Measurements from ENCODE around the gene RBM18.
A peak's percentile ranks its signal among the peaks of the same experiment; 100 is the strongest.

The RBM18 gene

DNA sequence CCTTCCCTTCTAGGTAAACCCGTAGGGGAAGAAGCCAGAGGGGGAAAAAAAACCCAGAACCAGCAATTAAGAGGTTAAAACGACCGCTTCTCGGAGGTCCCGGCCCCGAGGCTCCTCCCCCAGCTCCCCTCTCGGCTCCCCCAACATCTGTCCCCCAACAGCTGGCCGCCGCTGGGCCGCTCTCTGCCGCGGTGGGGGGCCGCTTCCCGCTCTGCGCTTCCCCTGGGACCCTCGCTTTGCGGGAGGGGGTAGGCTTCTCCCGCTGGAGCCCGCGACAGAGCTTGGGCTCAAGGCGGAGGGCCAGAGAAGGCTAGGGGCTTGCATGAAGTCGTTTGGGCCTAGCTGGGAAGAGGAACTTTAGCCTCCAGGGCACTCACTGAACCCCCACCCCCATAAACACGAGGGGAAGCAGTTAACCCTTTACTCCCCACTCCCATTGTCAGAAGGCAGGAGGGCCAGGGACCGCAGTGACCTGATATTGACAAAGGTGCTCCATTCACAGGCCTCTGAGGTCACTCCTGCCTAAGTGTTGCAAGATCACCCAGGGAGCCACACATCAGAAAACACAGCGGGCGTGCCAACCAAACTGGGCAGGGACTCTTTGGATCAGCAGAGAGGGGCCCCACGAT, 43.3 kb downstream of the RBM18 start:
- no peaks in the 10 kb centered on the region for H3K36me3 ChIP-seq (ENCODE audit: control insufficient read depth, insufficient read depth, low read length)
- H3K27ac ChIP-seq (ENCODE audit: low read depth, low read length) = no peak overlapping the region
- peaks cover 100% of the 10 kb centered on the region for H3K27me3 ChIP-seq (ENCODE audit: control insufficient read depth, insufficient read depth, low read length)
- no peaks in the 10 kb centered on the region for H3K9me3 ChIP-seq (ENCODE audit: control insufficient read depth, insufficient read depth, low read length)
- peak overlapping the region; percentile 54 for H3K4me3 ChIP-seq (ENCODE audit: low read depth, low read length)
- no peak overlapping the region for H3K9ac ChIP-seq (ENCODE audit: low read depth, low read length)
- H3K4me1 ChIP-seq (ENCODE audit: control insufficient read depth, insufficient read depth, low read length) = peaks cover 36% of the 10 kb centered on the region

DNA sequence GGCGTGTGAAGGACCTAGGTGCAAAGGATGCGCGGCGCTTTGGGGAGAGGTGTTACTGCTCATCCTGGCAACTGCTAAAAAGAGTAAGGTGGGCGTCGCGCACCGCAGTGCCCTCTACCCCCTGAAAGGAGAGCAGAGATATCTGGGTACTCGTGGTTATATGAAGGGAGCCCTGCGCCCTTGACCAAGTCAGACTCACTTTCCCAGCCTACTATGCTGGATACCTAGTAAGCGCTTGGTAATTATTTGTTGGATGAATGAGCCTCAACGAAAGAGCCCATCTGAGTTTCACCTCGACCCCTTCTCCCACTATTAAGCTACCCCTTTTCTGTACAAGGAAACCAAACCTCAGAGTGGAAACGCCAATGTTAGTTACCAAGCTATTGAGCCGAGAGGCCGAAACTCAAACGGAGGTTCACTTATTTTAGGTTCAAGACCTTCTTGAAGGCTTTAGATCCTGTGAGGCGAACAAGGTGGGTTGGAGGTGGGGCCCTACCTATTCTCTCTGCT, 43.9 kb downstream of the RBM18 start:
- H3K27me3 ChIP-seq (ENCODE audit: control insufficient read depth, insufficient read depth, low read length) = peaks cover 100% of the 10 kb centered on the region
- H3K4me3 ChIP-seq (ENCODE audit: low read depth, low read length) = peak overlapping the region; percentile 54
- H3K27ac ChIP-seq (ENCODE audit: low read depth, low read length) = no peak overlapping the region
- H3K9ac ChIP-seq (ENCODE audit: low read depth, low read length) = no peak overlapping the region
- H3K4me1 ChIP-seq (ENCODE audit: control insufficient read depth, insufficient read depth, low read length) = peaks cover 30% of the 10 kb centered on the region
- no peaks in the 10 kb centered on the region for H3K9me3 ChIP-seq (ENCODE audit: control insufficient read depth, insufficient read depth, low read length)
- no peaks in the 10 kb centered on the region for H3K36me3 ChIP-seq (ENCODE audit: control insufficient read depth, insufficient read depth, low read length)

DNA sequence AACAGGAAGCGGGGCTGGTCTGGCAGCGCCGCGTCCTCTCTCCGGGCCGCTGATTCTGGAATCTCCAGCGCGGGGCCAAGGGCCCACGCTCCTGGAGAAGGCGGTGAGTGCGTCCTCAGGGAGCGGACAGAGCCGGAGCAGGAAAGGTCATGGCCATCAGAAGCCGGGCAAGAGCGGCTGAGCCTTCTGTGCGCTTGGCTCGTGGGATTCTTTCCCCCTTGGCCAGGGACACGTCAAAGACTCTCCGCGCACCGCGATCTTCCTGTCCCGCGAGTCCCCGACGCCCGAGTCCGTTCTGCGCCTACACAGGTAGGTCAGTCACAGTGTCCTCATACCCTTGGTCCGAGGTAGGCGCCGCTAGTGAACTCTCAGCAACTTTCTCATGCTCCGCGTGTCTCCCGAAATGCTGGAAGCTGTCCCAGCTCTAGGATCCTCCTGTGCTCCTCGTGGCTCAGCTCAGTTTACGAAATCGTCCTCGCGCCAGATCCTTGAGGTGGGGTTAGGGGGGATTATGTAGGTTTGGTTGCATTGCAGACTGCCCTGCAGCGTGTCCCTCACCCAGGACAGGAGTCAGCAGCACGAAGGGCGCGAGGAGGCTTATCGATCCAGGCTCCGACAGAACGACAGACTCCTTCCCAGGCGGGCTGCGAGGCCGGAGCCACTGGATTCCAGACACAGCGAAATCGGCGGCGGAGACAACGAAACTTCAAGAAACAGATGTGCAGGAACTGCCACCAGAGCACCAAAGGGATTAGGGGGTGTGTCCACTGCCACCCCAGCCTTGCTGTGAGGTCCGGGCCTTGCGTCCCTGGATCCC, 44.6 kb downstream of the RBM18 start:
- Histone ChIP-seq H3K4me1 (ENCODE audit: control insufficient read depth, insufficient read depth, low read length) (peaks cover 29% of the 10 kb centered on the region), H3K27me3 (ENCODE audit: control insufficient read depth, insufficient read depth, low read length) (peaks cover 100% of the 10 kb centered on the region), H3K4me3 (ENCODE audit: low read depth, low read length) (peak overlapping the region; percentile 54), H3K9ac (ENCODE audit: low read depth, low read length) (no peak overlapping the region), H3K36me3 (ENCODE audit: control insufficient read depth, insufficient read depth, low read length) (no peaks in the 10 kb centered on the region), H3K9me3 (ENCODE audit: control insufficient read depth, insufficient read depth, low read length) (no peaks in the 10 kb centered on the region), H3K27ac (ENCODE audit: low read depth, low read length) (no peak overlapping the region)

DNA sequence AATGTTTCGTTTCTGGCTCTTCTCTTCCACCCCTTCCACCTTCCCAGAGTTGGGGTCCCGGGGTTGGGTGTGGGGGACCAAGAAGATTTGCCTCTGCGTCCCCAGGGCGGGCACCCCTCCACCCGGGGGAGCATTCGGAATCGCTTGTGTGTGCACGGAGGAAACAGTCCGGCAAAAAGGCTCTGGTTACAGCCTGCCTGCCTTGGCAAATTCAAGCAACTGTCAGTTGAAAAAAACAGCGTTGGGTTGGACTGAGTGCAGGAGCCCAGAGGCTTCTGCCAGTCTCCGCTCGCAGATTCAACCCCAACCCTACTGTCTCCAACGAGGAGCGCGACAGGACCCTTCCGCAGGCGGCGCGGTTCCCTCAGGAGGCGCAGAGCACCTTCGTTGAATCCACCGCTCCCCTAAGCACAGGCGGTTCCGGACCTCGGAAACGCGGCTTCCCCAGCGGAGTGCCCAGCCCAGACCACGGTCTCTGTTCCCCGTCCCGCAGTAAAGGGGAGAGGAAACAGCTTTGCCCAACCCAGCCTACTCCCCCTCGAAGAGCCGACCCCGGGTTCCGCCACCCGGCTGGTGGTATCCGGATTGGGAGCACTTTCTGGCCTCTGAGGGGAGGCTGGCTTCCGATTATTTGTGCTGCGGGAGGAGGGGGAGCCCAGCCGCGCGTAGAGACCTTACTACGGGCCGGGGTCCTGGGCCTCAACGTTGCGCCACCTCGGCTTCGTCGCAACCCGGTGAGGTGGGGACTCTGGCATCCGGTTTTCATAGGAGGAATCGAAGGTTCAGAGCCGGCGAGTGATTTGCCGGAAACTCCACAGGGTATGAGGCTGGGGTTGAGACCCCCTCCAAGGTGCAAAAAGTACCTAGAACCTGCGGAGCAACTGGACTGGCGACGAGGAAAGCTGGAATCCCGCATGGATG, 45.4 kb downstream of the RBM18 start:
- H3K9me3 ChIP-seq (ENCODE audit: control insufficient read depth, insufficient read depth, low read length) = no peaks in the 10 kb centered on the region
- H3K27ac ChIP-seq (ENCODE audit: low read depth, low read length) = no peak overlapping the region
- H3K9ac ChIP-seq (ENCODE audit: low read depth, low read length) = no peak overlapping the region
- peaks cover 100% of the 10 kb centered on the region for H3K27me3 ChIP-seq (ENCODE audit: control insufficient read depth, insufficient read depth, low read length)
- H3K4me1 ChIP-seq (ENCODE audit: control insufficient read depth, insufficient read depth, low read length) = peaks cover 29% of the 10 kb centered on the region
- no peaks in the 10 kb centered on the region for H3K36me3 ChIP-seq (ENCODE audit: control insufficient read depth, insufficient read depth, low read length)
- H3K4me3 ChIP-seq (ENCODE audit: low read depth, low read length) = peak overlapping the region; percentile 54

DNA sequence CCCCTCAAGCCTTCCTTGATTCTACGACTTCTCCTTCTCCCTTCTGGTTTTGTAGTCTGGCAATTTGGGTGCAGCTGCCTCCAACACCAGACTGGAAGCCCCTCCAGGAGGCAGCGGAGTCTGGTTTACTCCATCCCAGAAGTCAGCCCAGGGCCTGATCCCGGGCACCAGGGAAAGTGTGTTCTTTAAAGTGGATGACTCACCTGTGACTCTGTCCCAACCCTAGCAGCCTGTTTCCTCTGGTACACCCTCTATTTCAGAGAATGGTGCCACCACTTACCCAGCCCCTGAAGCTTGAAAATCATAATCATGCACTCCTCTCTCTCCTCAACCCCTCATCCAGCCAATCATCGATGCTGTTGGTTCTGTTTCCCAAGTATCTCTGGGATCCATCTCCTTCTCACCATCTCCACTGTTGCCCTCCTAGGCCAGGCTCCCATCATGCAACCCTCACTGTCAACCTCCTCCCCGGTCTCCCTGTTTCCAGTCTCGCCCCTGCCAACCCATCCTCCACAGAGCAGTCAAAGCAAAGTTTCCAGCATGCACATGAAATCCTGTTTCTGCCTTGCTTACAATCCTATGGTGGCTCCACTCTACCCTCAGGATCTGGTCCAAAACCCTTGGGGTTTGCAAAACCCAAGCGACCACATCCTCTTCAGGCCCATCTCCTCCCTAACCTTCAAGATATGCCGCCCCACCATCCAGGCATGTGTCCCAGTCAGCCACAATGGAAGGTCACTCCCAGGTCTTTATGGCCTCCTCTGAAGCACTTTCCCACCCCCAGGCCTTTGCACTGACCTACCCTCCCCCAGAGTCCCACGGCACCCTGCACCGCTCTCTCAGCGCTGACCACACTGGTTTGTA, 46.3 kb downstream of the RBM18 start:
- Histone ChIP-seq H3K4me3 (ENCODE audit: low read depth, low read length) (peak overlapping the region; percentile 54; the same call in 1 of the 2 replicates), H3K27ac (ENCODE audit: low read depth, low read length) (no peak overlapping the region), H3K9me3 (ENCODE audit: control insufficient read depth, insufficient read depth, low read length) (no peaks in the 10 kb centered on the region), H3K36me3 (ENCODE audit: control insufficient read depth, insufficient read depth, low read length) (no peaks in the 10 kb centered on the region), H3K9ac (ENCODE audit: low read depth, low read length) (no peak overlapping the region), H3K4me1 (ENCODE audit: control insufficient read depth, insufficient read depth, low read length) (peaks cover 29% of the 10 kb centered on the region), H3K27me3 (ENCODE audit: control insufficient read depth, insufficient read depth, low read length) (peaks cover 99% of the 10 kb centered on the region)

DNA sequence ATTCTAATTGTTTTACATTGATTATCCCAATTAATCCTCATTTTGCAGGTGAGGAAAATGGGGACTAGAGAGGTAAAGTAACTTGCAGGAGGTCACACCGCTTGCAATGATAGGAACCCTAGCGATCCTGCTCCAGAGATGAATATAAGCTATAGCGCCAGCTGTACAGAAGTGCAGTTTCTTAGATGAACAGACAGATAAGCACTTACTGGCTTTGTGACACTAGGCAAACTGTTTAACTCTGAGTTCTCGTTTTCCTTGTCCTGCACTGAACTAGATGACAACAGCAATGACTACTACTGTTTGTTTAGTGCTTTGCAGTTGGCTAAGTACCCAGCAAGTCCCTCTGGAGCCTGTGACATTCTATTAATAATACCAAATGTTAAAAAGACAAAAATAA, 47.0 kb downstream of the RBM18 start:
- peaks cover 99% of the 10 kb centered on the region for H3K27me3 ChIP-seq (ENCODE audit: control insufficient read depth, insufficient read depth, low read length)
- H3K9me3 ChIP-seq (ENCODE audit: control insufficient read depth, insufficient read depth, low read length) = no peaks in the 10 kb centered on the region
- peaks cover 27% of the 10 kb centered on the region for H3K4me1 ChIP-seq (ENCODE audit: control insufficient read depth, insufficient read depth, low read length)
- H3K36me3 ChIP-seq (ENCODE audit: control insufficient read depth, insufficient read depth, low read length) = no peaks in the 10 kb centered on the region
- no peak overlapping the region for H3K27ac ChIP-seq (ENCODE audit: low read depth, low read length)
- no peak overlapping the region for H3K4me3 ChIP-seq (ENCODE audit: low read depth, low read length)
- H3K9ac ChIP-seq (ENCODE audit: low read depth, low read length) = no peak overlapping the region

DNA sequence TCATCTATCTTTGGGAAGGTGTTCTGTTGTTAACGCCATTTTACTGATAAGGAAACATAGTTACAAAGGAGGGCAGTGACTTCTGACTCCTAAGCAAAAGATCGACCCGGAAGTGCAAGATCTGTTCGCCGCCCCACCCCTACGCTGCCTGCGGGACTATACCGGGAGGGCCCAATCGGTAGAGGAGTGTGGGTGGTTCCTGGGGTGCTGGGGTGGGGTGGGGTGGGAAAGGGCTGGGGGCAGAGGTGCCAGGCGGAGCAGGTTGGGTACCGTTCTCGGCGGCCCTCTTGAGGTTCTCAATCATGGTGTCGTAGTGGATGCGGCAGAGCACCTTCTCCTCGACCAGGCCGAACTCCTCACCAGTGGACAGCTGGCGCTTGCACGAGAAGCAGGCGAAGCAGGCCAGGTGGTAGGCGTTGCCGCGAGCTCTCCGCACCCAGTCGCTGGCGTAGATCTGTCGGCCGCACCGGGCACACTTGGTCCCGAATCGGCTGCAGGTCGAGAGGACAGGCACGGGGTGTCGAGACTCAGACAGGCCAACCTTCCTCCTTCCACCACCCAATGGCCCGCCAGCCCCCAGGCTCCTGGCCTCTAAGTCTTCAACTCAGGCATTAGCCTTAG, 47.7 kb downstream of the RBM18 start:
- H3K27ac ChIP-seq (ENCODE audit: low read depth, low read length) = no peak overlapping the region
- peaks cover 27% of the 10 kb centered on the region for H3K4me1 ChIP-seq (ENCODE audit: control insufficient read depth, insufficient read depth, low read length)
- no peak overlapping the region; the same call in 1 of the 2 replicates for H3K4me3 ChIP-seq (ENCODE audit: low read depth, low read length)
- peaks cover 99% of the 10 kb centered on the region for H3K27me3 ChIP-seq (ENCODE audit: control insufficient read depth, insufficient read depth, low read length)
- H3K9me3 ChIP-seq (ENCODE audit: control insufficient read depth, insufficient read depth, low read length) = no peaks in the 10 kb centered on the region
- H3K9ac ChIP-seq (ENCODE audit: low read depth, low read length) = no peak overlapping the region
- H3K36me3 ChIP-seq (ENCODE audit: control insufficient read depth, insufficient read depth, low read length) = no peaks in the 10 kb centered on the region

DNA sequence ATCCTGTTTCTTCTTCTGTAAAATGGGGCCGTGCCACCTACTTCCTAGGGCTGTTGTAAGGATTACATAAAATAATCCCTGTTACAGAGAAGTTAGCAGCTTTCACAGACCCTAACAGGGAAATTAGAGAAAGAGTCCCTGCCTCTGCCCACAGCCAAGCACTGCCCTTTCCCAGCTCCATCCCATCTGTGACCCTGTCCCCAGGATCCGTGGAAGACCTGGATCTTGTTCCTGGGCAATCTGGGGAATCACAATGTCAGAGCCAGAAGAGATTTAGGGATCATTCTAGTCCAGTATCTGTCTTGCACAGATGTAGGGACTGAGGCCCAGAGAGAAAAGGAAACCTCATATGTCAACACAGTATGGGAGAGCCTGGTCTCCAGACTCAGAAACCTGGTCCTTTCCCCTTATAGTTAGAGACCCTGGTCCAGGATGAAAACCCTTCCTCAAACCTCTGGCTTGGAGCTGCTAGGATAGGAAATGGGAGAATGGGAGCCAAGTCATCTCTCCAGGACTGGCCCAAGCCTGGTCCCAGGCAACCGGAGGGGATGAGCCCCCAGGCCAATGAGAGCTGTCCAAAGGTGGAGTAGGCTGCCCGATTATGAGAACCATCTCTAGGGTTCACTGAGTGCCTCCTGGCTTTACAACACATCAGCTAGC, 48.4 kb downstream of the RBM18 start:
- Histone ChIP-seq H3K27me3 (ENCODE audit: control insufficient read depth, insufficient read depth, low read length) (peaks cover 99% of the 10 kb centered on the region), H3K9ac (ENCODE audit: low read depth, low read length) (no peak overlapping the region), H3K36me3 (ENCODE audit: control insufficient read depth, insufficient read depth, low read length) (no peaks in the 10 kb centered on the region), H3K27ac (ENCODE audit: low read depth, low read length) (no peak overlapping the region), H3K4me3 (ENCODE audit: low read depth, low read length) (no peak overlapping the region; the same call in 1 of the 2 replicates), H3K9me3 (ENCODE audit: control insufficient read depth, insufficient read depth, low read length) (no peaks in the 10 kb centered on the region), H3K4me1 (ENCODE audit: control insufficient read depth, insufficient read depth, low read length) (peaks cover 20% of the 10 kb centered on the region)

DNA sequence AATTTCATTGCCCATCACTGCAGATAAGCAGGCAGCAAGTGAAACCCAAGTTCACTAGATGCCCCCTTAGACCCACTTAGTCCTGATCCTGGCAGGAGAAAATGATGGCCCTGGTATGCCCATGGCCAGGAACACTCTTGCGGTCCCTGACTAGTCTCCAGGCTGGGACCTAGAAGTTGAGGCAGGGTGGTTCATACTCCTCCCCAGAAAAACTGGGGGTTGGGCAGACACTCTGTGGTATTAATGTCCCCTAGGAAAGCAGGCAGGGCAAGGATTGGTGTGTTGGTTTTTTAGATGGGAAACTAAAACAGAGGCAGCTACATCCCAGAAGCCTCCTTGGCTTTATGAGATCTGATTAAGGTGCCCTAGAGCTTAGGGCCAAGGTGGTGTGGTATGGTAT, 49.0 kb downstream of the RBM18 start:
- H3K27me3 ChIP-seq (ENCODE audit: control insufficient read depth, insufficient read depth, low read length) = peaks cover 93% of the 10 kb centered on the region
- H3K9ac ChIP-seq (ENCODE audit: low read depth, low read length) = no peak overlapping the region
- H3K36me3 ChIP-seq (ENCODE audit: control insufficient read depth, insufficient read depth, low read length) = no peaks in the 10 kb centered on the region
- no peaks in the 10 kb centered on the region for H3K9me3 ChIP-seq (ENCODE audit: control insufficient read depth, insufficient read depth, low read length)
- H3K4me1 ChIP-seq (ENCODE audit: control insufficient read depth, insufficient read depth, low read length) = peaks cover 17% of the 10 kb centered on the region
- H3K4me3 ChIP-seq (ENCODE audit: low read depth, low read length) = no peak overlapping the region
- no peak overlapping the region for H3K27ac ChIP-seq (ENCODE audit: low read depth, low read length)
